HG03159 (cell line): Measurements from ENCODE around the gene RPS5.
"Not testable (repeated sequence)": the region's sequence is repeated elsewhere in the genome, so short reads cannot be mapped to it uniquely, and the experiment has no call there.

ENCODE experiments used
- ATAC-seq: cut with Tn5 transposase; IDR thresholded peaks from one replicate; pipeline ENCODE4 v1.9.1; 2021; ENCODE audit warnings: mild to moderate bottlenecking, moderate library complexity; ENCODE audit not compliant: unreplicated experiment

Gene RPS5

DNA sequence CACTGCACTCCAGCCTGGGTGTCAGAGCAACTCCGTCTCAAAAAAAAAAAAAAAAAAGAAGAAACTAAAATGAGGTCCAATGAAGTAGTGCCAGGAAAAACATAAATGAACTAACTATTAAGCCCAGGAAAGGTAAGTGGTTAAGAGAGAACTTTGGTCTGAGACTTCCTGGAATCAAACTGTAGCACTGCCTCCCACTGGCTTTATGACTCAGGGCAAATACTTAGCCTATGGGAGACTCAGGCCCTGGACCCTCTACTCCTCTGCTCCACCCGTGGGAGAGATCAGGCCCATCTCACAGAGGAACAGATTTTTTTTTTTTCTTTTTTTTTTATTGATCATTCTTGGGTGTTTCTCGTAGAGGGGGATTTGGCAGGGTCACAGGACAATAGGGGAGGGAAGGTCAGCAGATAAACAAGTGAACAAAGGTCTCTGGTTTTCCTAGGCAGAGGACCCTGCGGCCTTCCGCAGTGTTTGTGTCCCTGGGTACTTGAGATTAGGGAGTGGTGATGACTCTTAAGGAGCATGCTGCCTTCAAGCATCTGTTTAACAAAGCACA lies 16.9 kb downstream of the RPS5 start:
- ATAC-seq, result not testable (repeated sequence)

DNA sequence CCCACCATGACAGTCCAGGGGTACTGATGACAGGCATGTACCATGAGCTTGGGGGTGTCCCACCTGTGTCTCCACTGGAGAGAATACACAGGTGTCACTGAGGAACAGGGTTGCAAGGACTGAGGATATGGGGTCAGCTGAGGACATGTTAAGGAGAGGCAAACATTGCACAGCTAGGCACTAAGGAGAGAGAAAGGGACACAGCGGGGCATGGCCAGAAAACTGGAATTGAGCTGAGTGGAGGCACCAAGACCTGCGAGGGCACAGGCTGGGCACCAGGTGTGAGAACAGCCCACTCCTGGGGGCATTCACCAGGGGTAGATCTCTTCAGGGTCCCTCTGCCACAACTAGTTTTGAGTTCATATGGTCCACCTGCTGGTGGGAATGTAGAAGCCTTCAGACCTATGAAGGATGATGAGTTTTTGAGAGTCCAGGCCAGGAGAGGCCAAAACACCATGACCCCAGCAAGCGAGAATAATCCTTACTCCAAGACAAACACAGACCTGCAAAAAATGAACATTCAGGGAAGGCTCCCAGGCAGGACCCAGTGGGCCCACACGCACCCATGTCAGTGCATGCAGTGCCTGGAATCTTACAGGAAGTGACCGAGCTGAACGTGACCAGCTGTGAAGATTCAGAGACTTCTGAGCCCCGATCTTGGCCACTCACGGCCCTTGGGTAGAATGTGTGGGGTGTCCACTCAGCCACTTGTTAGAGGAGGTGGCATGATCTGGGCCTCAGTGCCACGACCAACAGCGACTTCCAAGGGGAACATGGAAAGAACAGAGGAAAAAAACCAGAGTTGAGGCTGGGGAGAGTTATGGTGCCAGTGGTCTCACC lies 20.0 kb downstream of the RPS5 start:
- ATAC-seq, result no peak

DNA sequence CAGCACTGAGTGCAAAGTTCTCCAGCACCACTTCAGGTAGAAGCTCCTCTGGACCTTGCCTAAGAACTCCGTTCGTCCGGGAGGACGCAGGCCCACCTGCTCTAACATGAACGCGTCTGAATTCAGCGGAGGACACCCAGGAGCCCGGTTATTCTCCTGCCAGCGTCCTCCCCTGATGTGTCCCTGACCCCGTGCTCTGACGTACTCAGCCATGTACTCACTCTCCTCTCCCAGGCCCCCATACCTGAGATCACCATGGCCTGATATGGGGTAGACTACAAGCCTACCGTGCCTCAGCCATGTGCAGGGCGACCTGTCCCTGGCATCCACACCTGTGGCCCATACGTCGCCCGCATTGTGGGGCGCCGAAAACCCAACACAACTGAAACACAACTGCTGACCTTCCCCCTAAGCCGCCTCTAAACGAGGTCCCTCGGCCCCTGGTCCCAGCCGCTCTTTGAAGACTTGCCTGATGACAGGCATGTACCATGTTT lies 20.6 kb downstream of the RPS5 start:
- ATAC-seq, result peak; percentile 14

DNA sequence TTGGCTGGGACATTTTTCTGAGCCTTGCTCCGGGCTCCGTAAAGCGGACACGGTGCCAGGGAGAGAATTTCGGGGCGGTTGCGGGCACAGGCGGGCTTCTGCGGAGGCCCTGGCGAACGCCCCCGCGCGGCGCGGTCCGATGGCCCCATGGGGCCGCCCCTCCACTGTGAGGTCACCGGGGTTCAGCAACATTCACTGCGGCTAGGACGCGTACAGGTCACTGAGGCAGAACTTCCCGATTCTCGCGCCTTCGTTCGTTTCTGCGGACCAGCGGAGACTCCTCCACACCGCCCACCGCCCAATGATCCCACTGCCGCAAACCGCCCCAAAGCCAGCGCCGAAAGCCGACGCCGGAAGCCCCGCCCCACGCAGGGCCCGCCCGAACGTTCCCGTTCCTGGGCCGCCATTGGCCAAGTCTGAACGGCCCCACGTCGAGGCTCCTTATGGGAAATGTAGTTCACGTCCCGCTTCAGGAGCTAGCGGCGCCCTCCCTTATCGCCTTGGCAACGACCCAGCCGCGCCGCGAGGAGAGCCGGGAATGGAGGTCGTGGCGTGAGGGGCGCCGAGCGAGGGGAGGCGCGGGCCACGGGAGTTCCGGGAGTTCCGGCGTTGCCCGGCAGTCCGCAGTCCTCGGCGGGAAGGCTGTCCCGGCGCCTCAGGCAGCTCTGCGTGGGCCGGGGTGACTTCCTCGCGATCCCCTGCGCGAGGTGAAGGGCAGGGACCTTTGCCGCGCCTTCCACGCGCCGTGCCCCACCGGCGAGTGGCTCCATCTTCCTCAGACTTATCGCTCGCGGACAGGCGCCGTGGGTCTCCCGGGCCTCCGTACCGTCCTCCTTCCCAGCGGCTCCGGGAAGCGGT lies 21.3 kb downstream of the RPS5 start, which contains the start of gene ZNF584:
ZNF584 (plus strand) TSS at position 498 of the 858 bp plus-strand sequence. CDS start 499 bp downstream, outside the sequence.
- peak; percentile 89 for ATAC-seq

DNA sequence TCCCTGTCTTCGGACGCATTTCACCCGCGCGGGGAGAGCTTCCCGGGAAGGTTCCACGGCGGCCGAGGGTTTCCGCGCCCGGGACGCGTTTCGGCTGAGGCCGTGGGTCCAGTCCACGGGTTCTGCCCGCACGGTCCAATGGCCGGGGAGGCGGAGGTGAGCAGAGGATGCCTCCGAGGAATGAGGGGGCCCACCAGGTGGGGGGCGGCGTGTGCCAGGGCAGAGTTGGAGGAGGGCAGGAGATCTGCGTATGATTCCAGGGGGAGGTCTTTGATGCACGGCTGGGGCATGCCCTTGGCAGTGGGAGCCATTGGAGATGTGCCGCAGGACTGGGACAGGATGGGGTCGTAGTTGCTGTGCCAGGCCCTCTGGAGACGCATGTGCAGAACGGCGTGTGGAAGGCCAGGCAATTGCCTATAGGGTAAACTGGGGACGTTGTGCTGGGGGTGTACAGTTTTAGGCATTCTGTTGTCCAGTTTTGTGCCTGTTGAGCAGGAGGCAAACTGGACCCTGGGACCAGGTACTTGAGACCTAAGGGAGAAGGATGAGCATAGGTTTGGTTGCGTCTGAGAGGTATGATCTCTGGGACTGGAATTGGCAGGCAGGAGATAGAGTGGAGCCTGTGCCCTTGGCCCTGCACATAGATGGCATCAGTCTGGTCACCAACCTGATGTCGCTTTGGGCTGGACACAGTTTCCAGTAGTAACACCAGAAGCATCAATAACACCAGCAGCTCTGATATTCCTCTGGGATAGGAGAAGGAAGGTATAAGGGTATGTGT lies 22.1 kb downstream of the RPS5 start:
- ATAC-seq, result no peak

DNA sequence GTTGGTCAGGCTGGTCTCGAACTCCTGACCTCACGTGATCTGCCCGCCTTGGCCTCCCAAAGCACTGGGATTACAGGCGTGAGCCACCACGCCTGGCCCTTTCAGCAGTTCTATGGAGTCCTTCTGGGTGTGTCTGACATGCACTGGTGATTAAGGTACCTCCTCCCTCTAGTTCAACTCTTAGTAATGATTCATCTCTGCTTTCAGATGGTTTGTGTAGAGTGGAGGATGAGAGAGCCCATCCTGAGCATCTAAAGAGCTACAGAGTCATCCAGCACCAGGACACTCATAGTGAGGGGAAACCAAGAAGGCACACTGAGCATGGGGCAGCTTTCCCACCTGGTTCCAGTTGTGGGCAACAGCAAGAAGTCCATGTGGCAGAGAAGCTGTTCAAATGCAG lies 29.5 kb downstream of the RPS5 start:
- ATAC-seq, result no peak

DNA sequence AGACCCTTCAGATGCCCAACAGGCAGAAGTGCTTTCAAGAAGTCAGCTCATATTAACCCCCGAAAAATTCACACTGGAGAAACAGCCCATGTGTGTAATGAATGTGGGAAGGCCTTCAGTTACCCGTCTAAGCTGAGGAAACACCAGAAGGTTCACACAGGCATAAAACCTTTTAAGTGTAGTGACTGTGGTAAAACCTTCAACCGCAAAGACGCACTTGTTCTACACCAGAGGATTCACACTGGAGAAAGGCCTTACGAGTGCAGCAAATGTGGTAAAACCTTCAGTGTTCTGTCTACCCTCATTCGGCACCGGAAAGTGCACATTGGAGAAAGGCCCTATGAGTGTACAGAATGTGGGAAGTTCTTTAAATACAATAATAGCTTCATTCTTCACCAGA lies 30.0 kb downstream of the RPS5 start:
- no peak for ATAC-seq

DNA sequence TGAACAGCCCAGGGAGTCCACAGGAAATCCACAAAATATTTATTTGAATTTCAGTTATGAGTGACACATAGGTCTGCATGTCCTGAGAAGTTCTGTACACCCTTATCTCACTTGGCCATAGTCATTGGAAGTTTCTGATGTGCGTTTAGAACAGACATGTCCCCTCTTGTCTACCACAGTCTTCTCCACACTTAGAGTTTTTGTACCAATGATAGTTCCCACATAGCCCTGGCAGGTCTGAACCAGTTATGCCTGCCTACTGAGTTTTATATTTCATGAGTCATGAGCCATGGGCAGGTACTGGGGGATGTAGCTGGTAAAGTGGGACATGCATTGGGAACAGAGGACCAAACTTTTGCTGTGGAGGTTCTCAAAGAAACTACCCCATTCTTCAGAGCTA lies 41.5 kb downstream of the RPS5 start:
- ATAC-seq, result no peak

DNA sequence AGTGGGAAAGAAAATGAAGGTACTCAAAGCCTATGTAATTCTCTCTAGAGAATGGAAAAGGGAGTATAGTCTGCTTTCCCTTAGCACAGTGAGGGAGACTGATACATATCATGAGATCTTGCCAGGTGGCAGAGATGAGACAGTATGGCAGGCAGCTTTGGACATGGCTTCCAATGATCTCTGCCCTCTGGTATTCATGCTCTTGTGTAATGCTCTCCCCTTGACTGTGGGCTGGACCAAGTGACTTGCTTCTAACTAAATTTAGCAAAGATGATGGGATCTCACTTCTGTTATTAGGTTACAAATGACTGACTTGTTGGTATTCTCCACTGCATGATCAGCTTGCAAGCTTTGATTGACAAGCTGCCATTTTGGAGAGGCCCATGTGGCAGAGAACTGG lies 42.7 kb downstream of the RPS5 start:
- no peak for ATAC-seq

DNA sequence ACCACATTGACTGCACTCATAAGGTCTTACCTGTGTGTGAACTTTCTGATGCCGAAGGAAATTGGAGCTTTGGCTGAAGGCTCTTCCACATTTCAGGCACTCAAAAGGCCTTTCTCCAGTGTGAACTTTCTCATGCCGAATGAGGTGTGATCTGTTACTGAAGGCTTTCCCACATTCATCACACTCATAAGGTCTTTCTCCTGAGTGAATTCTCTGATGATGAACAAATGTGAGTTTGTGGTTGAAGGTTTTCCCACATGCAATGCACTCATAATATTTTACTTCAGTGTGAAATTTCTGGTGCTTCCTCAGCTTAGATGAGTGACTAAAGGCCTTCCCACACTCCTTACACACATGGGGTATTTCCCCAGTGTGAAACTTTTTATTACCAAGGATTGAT lies 47.1 kb downstream of the RPS5 start:
- no peak for ATAC-seq

DNA sequence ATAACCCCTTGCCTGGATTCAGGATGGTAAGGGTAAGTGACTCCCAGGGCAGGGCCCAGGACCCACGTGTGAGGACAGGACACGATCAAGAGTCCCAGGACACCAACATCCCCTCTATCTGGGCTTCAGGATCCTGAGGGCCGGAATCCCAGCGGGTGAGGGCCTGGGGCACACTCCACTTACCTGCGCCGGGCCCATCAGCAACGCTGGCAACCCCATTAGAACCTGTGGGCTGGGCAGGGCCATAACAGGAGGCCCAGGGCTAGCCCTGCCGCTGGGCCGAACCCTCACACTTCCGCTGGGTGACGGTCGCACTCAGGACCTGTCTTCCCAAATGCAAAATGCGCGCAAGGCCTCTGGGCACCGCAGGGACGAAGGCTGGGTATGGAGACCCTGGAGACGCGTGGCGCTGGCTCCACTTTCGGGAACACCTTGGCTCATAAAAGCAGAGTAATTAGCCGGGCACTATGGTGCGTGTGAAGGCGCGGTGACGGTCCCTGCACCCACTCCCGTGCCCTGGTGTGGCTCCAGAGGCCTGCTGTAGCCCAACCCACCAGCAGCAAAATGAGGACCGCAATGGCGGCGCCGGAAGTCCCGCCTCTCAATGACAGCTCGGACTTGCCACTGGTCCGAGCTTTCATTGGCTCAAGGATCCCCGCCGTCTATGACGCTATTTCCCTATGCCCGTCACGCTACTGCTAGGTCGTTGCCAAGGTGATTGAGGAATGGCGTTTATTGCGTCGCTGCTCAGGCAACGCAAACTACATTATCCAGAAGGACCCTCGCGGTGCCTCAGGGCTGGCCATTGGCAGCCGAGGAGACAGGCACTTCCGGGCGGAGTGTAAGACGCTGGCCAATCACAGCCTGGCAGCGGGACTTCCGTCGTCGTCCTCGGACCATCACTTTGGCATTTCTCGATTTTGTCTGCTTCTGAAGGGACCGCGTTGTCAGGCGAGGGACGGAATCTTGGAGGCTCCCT lies 52.8 kb downstream of the RPS5 start, which contains the start of gene ZNF132:
ZNF132 (minus strand) TSS at position 578 of the 979 bp plus-strand sequence; CDS start at position 246, 332 bp downstream.
- ATAC-seq, result peak; percentile 94

DNA sequence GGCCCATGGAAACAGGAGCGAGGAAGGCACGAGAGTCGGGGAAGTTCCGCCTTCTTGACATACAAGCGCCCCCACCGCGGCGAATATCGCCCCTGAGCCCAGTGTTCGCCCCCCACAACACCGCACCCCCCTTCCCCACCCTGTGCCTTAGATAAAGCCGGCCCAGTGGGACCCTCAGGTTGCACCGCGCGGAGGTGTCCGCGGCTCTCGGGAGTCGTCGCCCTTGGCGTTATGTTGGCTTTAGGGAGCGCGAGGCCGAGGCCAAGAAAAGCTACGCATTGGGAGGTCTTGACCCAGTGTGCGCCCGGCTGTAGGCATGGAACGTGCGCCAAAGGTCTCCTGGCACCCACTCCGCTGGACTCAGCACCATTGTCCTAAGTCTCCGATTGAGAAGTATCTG lies 53.5 kb downstream of the RPS5 start:
- ATAC-seq, result no peak

DNA sequence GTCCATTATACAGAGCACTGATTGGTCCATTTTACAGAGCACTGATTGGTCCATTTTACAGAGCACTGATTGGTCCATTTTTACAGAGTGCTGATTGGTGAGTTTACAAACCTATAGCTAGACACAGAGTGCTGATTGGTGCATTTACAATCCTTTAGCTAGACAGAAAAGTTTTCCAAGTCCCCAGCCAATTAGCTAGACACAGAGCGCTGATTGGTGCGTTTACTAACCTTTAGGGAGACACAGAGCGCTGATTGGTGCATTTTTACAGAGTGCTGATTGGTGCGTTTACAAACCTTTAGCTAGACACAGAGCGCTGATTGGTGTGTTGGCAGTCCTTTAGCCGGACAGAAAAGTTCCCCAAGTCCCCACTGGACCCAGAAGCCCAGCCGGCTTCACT lies 55.9 kb downstream of the RPS5 start:
- ATAC-seq, result not testable (repeated sequence)
